ENCODE measurements around the gene TRAF3IP1.

- TF ChIP-seq CTCF (IDR thresholded peaks at IDR 0.05): no peak
- TF ChIP-seq POLR2A (IDR thresholded peaks at IDR 0.05): no peak
Measured at GRCh38 chr2:238401551-238401950, 81.2 kb downstream of the TRAF3IP1 start.
